Neural progenitor cell (in vitro differentiated cells): Measurements from ENCODE around the gene LYRM4.

ENCODE experiments used
- CTCF ChIP-seq: fragments of 200-600 bp; sonication (generic); IDR thresholded peaks from 2 replicates; pipeline ENCODE4 v1.5.1; 2017; ENCODE audit warnings: antibody characterized with exemption, mild to moderate bottlenecking
- EZH2 ChIP-seq: fragments of 200-600 bp; sonication (generic); IDR thresholded peaks from 2 replicates; pipeline ENCODE4 v1.6.1; 2017; ENCODE audit warnings: antibody characterized with exemption, mild to moderate bottlenecking, moderate library complexity

DNA sequence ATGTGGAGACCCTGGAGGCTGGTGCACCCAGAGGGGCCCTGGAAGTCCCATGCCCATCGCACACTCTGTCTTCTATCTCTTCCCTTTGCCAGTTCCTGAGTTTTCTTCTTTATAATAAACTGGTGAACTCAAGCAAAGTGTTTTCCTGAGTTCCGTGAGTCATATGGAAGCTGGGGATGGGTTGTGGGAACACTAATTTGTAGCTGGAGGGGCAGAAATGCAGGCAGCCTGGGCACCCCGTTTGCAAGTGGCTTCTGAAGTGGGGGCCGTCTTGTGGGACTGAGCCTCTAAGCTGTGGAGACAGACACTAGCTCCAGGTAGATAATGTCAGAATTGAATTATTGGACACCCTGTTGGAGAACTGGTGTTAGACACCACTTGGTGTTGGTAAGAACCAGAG is 178.8 kb downstream of the LYRM4 start:
- TF ChIP-seq CTCF (no peak), EZH2 (no peak)
